NT2/D1 (cell line): Measurements from ENCODE around the gene EID3.
A peak's percentile ranks its signal among the peaks of the same experiment; 100 is the strongest.

Source experiments
- DNase-seq: peaks from one replicate; pipeline ENCODE4 v3.0.0-alpha.2; 2011; ENCODE audit warnings: low read depth, low spot score
- H3K27me3 ChIP-seq: 2 replicates; pipeline ENCODE4 v1.6.0; 2011; ENCODE audit warnings: mild to moderate bottlenecking; ENCODE audit not compliant: insufficient read length, insufficient read depth
- H3K36me3 ChIP-seq: 2 replicates; pipeline ENCODE4 v1.6.1; 2011; ENCODE audit warnings: mild to moderate bottlenecking, low read length, mixed read lengths; ENCODE audit not compliant: insufficient read depth, insufficient read length
- H3K4me1 ChIP-seq: 2 replicates; pipeline ENCODE4 v1.5.1; 2011; ENCODE audit not compliant: insufficient read depth, insufficient read length
- H3K4me3 ChIP-seq: 2 replicates; pipeline ENCODE4 v1.5.1; 2011; ENCODE audit warnings: low read depth; ENCODE audit not compliant: insufficient read length
- H3K9ac ChIP-seq: 2 replicates; pipeline ENCODE4 v1.6.0; 2011; ENCODE audit warnings: low read depth; ENCODE audit not compliant: insufficient read length
- H3K9me3 ChIP-seq: 2 replicates; pipeline ENCODE4 v1.5.1; 2011; ENCODE audit warnings: mild to moderate bottlenecking, low read length; ENCODE audit not compliant: insufficient read depth
- SUZ12 ChIP-seq: IDR thresholded peaks from 2 replicates; pipeline ENCODE4 v1.6.1; 2011; ENCODE audit not compliant: insufficient read length, insufficient read depth; ENCODE audit errors: extremely low read depth
- YY1 ChIP-seq: IDR thresholded peaks from 2 replicates; pipeline ENCODE4 v1.6.1; 2011; ENCODE audit not compliant: insufficient read length, insufficient read depth
- ZNF274 ChIP-seq: IDR thresholded peaks from 2 replicates; pipeline ENCODE4 v1.6.1; 2011; ENCODE audit warnings: mild to moderate bottlenecking, low read depth, low read length

Gene EID3

DNA sequence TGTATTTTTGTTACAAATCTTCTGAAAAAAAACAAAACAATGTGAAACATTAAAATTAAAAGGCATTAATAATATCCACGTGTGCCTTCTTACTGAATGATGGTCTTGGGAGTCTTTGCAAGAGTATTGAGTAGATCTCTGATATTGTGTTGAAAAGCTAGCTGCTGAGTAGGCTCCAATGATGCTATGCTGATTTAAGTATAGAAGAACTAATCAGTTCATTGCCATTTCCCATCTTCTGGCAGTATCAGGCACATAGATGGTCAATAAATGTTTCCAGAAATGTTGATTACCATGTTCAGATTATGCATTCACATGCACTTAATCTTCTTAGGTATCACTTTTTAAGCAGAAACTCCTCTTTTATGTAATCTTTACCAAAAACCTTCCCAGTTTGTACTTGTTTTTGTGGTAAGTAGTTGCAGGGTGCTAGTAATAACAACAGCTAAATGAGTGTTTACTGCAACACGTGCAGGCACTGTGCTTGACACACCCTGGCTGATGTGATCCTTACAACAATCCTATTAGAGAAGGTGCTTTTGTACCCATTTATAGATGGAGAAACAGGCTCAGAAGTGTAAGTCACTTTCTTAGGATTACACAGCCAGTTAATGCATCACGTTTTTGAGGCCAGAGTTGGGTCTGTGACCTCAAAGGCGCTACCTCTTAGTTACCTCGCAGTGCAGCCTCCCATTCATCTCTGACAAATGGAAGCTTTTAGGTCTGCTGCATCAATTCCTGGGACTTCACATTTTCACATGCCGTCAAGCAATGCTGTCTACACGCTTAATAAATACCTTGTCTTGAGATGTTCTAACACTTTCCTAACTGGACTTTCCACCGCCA, 46.9 kb downstream of the EID3 start:
- Histone ChIP-seq H3K4me3 (no peak overlapping the region), H3K9me3 (no peaks in the 10 kb centered on the region), H3K9ac (no peak overlapping the region), H3K27me3 (no peaks in the 10 kb centered on the region), H3K36me3 (peaks cover 56% of the 10 kb centered on the region), H3K4me1 (peaks cover 10% of the 10 kb centered on the region)
- TF ChIP-seq SUZ12 (no peak), ZNF274 (no peak), YY1 (no peak)
- DNase-seq, result no peak

DNA sequence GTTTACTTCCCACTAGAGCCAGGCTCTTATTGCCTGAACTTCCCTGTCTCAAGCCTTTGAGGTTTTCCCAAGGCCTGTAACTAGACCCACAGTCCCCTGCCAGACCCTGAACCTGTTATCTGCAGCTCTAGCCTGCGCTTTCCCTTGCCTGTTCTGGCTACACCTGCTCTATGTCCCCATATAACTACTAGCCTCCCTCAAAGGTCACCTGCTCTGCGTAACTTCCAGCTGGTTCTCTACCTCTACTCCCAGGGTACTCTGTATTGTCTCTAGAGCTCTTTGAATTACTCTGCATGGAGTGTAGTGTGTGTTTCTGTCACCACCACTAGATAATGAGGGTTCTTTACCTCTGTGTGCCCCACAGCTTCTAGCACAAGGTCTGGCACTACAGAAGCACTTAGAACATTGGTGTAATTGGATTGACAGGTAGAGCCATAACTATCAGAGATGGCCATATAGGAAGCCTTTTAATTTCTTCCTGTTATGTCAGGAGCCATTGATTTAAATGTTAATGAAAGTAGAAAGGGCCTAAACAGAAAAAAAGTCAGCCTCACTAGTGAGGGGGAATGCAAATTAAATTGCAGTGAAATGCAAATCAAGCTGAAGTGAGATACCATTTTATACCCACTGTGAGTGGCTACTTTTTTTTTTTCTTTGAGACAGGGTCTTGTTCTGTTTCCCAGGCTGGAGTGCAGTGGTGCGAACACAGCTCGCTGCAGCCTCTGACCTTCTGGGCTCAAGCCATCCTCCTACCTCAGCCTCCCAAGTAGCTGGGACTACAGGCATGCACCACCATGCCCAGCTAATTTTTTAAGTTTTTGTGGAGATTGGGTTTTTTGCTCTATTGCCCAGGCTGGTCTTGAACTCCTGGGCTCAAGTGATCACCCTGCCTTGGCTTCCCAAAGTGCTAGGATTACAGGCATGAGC, 47.8 kb downstream of the EID3 start:
- Histone ChIP-seq H3K36me3 (peaks cover 51% of the 10 kb centered on the region), H3K9ac (no peak overlapping the region), H3K4me1 (peaks cover 10% of the 10 kb centered on the region), H3K9me3 (no peaks in the 10 kb centered on the region), H3K27me3 (no peaks in the 10 kb centered on the region), H3K4me3 (no peak overlapping the region)
- DNase-seq, result peak; percentile 30
- TF ChIP-seq SUZ12, result no peak

DNA sequence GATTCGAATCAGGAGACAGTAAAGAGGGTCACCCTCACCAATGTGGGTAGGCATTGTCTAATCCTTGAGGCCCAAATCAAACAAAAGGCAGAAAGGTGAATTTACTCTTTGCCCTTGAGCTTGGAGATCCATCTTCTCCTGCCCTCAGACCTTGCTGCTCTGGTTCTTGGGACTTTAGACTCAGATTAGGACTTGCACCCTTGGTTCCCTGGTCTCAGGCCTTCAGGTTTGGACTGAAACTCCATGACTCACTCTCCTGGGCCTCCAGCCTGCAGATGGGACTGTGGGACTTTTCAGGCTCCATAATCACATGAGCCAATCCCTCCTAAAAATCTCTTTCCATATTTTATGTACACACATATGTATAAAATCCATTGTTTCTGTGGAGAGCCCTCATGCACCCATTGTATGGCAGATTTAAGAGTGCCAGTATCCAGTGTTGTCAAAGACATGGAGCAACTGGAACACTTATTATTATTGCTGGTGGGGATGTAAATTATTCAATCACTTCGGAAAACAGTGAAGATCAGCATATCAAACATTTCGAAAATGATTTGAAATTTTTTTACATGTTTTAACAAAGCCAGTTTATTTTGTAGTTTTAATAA, 48.7 kb downstream of the EID3 start:
- DNase-seq, result no peak
- H3K9ac ChIP-seq, result no peak overlapping the region
- no peak overlapping the region for H3K4me3 ChIP-seq
- H3K27me3 ChIP-seq, result no peaks in the 10 kb centered on the region
- no peaks in the 10 kb centered on the region for H3K9me3 ChIP-seq
- no peak for TF ChIP-seq YY1
- no peak for TF ChIP-seq SUZ12
- no peak for TF ChIP-seq ZNF274
- H3K4me1 ChIP-seq, result peaks cover 13% of the 10 kb centered on the region
- peaks cover 48% of the 10 kb centered on the region for H3K36me3 ChIP-seq

DNA sequence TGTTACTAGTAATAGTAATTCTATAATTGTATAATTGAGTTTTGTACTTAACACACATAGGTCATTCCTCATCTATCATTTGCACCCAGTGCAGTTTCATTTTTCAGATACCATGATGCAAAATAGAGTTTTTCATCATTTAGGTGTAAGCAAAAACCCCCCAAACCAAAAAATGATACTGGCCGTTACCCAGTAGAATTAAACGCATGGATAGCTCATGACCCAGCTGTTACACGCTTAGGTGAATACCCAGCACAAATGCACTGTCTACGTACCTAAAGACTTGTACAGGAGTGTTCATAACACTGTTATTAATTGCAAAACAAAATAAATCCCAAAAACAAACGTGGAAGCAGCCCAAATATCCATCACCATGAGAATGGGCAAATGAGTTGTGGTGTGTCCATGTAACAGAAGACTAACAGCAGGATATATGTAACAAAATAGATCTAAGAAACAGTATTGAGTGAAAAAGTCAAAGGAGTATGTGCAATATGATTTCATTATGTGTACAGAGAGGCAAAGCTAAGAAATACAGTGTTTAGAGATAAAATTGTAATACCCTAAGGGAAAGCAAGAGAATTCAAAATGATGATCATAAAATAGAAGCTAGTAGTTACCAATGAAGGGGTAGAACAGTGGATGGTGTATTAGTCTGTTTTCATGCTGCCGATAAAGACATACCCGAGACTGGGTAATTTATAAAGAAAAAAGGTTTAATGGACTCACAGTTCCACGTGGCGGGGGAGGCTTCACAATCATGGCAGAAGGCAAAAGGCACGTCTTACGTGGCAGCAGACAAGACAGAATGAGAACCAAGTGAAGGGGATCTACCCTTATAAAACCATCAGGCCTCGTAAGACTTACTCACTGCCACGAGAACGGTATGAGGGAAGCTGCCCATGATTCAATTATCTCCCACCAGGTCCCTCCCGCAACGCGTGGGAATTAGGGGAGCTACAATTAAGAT, 49.8 kb downstream of the EID3 start:
- Histone ChIP-seq H3K27me3 (no peaks in the 10 kb centered on the region), H3K36me3 (peaks cover 38% of the 10 kb centered on the region), H3K9ac (no peak overlapping the region), H3K4me1 (peaks cover 13% of the 10 kb centered on the region), H3K4me3 (no peak overlapping the region), H3K9me3 (no peaks in the 10 kb centered on the region)
- no peak for DNase-seq
- TF ChIP-seq ZNF274 (no peak), SUZ12 (no peak), YY1 (no peak)

DNA sequence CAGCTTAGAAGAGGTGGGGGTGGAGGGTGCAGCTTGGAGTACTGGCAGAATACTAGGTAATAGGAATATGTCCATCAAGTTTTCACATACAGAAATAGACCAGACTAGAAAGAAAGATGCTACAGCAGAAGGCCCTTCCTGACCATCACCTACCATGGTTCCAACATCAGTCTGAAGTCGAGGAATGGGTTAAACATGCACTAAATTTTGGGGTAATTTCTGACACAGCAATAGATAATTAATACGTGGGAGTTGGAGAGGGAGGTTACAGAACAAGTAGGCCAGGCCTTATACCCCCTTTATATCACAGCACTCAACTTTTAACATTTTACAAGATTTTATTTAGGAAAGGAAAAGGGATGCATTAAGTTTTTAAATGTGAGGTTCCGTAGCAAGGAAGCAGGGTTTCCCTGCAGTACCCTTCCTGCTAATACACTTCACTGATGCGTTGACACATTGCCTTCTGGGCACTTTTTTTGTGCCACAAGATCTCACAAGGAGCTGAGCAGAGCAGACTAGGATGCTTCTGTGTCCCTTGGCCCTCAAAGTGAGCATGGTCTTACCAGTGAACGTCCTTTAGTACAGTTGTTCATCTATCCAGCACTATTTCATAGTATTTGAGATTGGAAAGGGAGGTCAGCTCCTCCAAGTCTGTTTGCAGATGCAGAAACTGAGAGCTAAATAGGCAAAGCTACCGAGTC, 50.8 kb downstream of the EID3 start:
- peaks cover 29% of the 10 kb centered on the region for H3K36me3 ChIP-seq
- no peak overlapping the region for H3K4me3 ChIP-seq
- H3K27me3 ChIP-seq, result no peaks in the 10 kb centered on the region
- no peak for TF ChIP-seq SUZ12
- no peak for TF ChIP-seq YY1
- no peak for TF ChIP-seq ZNF274
- peaks cover 13% of the 10 kb centered on the region for H3K4me1 ChIP-seq
- H3K9me3 ChIP-seq, result no peaks in the 10 kb centered on the region
- no peak overlapping the region for H3K9ac ChIP-seq
- DNase-seq, result no peak
